Stimulated activated CD4-positive, alpha-beta T cell treated with anti-CD3 and anti-CD28 coated beads, Interleukin-12 subunit alpha, Interleukin-12 subunit beta, amount 100 ng/mL, for 48 hours (primary cell): ENCODE data around the gene KLF12.

Experiments
- DNase-seq, 3 donors: peaks; one replicate each; pipeline ENCODE4 v3.0.0-alpha.2; 2020; ENCODE audit warnings: low read depth in 2 of 3, low spot score in 1 of 3

The KLF12 gene

GRCh38 chr13:74135326-74136083, 1.3 kb upstream of the KLF12 start:
- DNase-seq = peak; percentile 28 to 63 (median 44)

GRCh38 chr13:74134777-74135325, 647 bp upstream of the KLF12 start:
- peak; percentile 46 to 68 (median 48) for DNase-seq

GRCh38 chr13:74133657-74134201, 475 bp downstream of the KLF12 start:
- DNase-seq = peak; percentile 63 to 71 (median 68)

GRCh38 chr13:74132776-74133656, 1.2 kb downstream of the KLF12 start:
- peak in 1 of 3 donors; percentile 34 for DNase-seq

GRCh38 chr13:74132152-74132775, 1.9 kb downstream of the KLF12 start:
- no peak for DNase-seq

- DNase-seq = no peak
These were observed 3.0 kb downstream of the KLF12 start for GRCh38 chr13:74131227-74131626.

GRCh38 chr13:74129500-74130191, 4.6 kb downstream of the KLF12 start:
- DNase-seq = no peak

- peak in 1 of 3 donors; percentile 52 for DNase-seq
These were observed 5.9 kb downstream of the KLF12 start for GRCh38 chr13:74128156-74128767.

GRCh38 chr13:74118328-74118727, 15.9 kb downstream of the KLF12 start:
- DNase-seq = no peak

- no peak for DNase-seq
These were observed 16.9 kb downstream of the KLF12 start for GRCh38 chr13:74117207-74117705.

GRCh38 chr13:74115133-74115532, 19.1 kb downstream of the KLF12 start:
- DNase-seq = no peak

- no peak for DNase-seq
These were observed 19.6 kb downstream of the KLF12 start for GRCh38 chr13:74114641-74115040.

GRCh38 chr13:74114202-74114601, 20.0 kb downstream of the KLF12 start:
- no peak for DNase-seq

GRCh38 chr13:74111901-74112824, 22.0 kb downstream of the KLF12 start:
- DNase-seq = no peak

GRCh38 chr13:74111399-74111798, 22.8 kb downstream of the KLF12 start:
- DNase-seq = no peak

- DNase-seq = no peak
These were observed 24.2 kb downstream of the KLF12 start for GRCh38 chr13:74110053-74110452.

GRCh38 chr13:74107598-74107997, 26.6 kb downstream of the KLF12 start:
- DNase-seq = no peak

- DNase-seq = no peak
These were observed 28.3 kb downstream of the KLF12 start for GRCh38 chr13:74105871-74106270.
